Trophoblast cell (in vitro differentiated cells and primary cell): ENCODE data around the gene SCO1.
"Not testable (repeated sequence)": the region's sequence is repeated elsewhere in the genome, so short reads cannot be mapped to it uniquely, and the experiment has no call there.

Experiments
- DNase-seq, 2 donors: peaks; one replicate each; pipeline ENCODE4 v3.0.0-alpha.2; 2016
- H2AFZ ChIP-seq: 2 replicates; pipeline ENCODE4 v1.6.1; 2013; ENCODE audit warnings: low read length, moderate library complexity, mild to moderate bottlenecking; ENCODE audit not compliant: insufficient read depth, poor library complexity
- H2AK5ac ChIP-seq: 2 replicates; pipeline ENCODE4 v1.6.1; 2013; ENCODE audit warnings: mild to moderate bottlenecking, low read length
- H2BK120ac ChIP-seq: 2 replicates; pipeline ENCODE4 v1.6.1; 2013; ENCODE audit warnings: low read length, mild to moderate bottlenecking, moderate library complexity; ENCODE audit not compliant: insufficient read depth, poor library complexity
- H2BK12ac ChIP-seq: 2 replicates; pipeline ENCODE4 v1.6.1; 2013; ENCODE audit warnings: mild to moderate bottlenecking, low read length, moderate library complexity
- H2BK5ac ChIP-seq: 2 replicates; pipeline ENCODE4 v1.6.1; 2013; ENCODE audit warnings: low read length, low read depth, moderate library complexity, mild to moderate bottlenecking; ENCODE audit not compliant: poor library complexity
- H3K14ac ChIP-seq: 2 replicates; pipeline ENCODE4 v1.6.1; 2013; ENCODE audit warnings: mild to moderate bottlenecking, low read length
- H3K18ac ChIP-seq: 2 replicates; pipeline ENCODE4 v1.6.1; 2013; ENCODE audit warnings: mild to moderate bottlenecking, low read length
- H3K23ac ChIP-seq: 2 replicates; pipeline ENCODE4 v1.6.1; 2013; ENCODE audit warnings: low read length
- H3K27ac ChIP-seq: 2 replicates; pipeline ENCODE4 v1.5.1; 2013; ENCODE audit warnings: low read depth, mild to moderate bottlenecking, inconsistent platforms, low read length, moderate library complexity
- H3K27me3 ChIP-seq: 2 replicates; pipeline ENCODE4 v1.6.1; 2013; ENCODE audit warnings: inconsistent platforms, mild to moderate bottlenecking, low read length, moderate library complexity; ENCODE audit not compliant: insufficient read depth
- H3K36me3 ChIP-seq, 2 experiments: 1 replicate in 1 of 2; 2 replicates in 1 of 2; pipeline ENCODE4 v1.6.1; 2013; ENCODE audit warnings: low read length in 2 of 2, mild to moderate bottlenecking in 2 of 2, moderate library complexity in 1 of 2; ENCODE audit not compliant: insufficient read depth in 2 of 2, control insufficient read depth in 1 of 2
- H3K4ac ChIP-seq: 2 replicates; pipeline ENCODE4 v1.6.1; 2013; ENCODE audit warnings: low read depth, mild to moderate bottlenecking, low read length, moderate library complexity
- H3K4me1 ChIP-seq, 2 experiments: 1 replicate in 1 of 2; 2 replicates in 1 of 2; pipeline ENCODE4 v1.6.1; 2013; ENCODE audit warnings: low read length in 2 of 2, mild to moderate bottlenecking in 2 of 2, moderate library complexity in 1 of 2; ENCODE audit not compliant: insufficient read depth in 2 of 2, control insufficient read depth in 1 of 2
- H3K4me2 ChIP-seq: 2 replicates; pipeline ENCODE4 v1.6.1; 2013; ENCODE audit warnings: inconsistent platforms, mild to moderate bottlenecking, low read length, moderate library complexity
- H3K4me3 ChIP-seq: 2 replicates; pipeline ENCODE4 v1.5.1; 2013; ENCODE audit warnings: mild to moderate bottlenecking, low read depth, low read length, inconsistent platforms
- H3K79me1 ChIP-seq: one replicate; pipeline ENCODE4 v1.6.1; 2013; ENCODE audit warnings: low read length
- H3K79me2 ChIP-seq: 2 replicates; pipeline ENCODE4 v1.6.1; 2013; ENCODE audit warnings: low read length, mild to moderate bottlenecking; ENCODE audit not compliant: control insufficient read depth, insufficient read depth, poor library complexity
- H3K9ac ChIP-seq: 2 replicates; pipeline ENCODE4 v1.6.1; 2013; ENCODE audit warnings: mild to moderate bottlenecking, low read length
- H3K9me3 ChIP-seq: 2 replicates; pipeline ENCODE4 v1.6.1; 2013; ENCODE audit warnings: low read depth, mild to moderate bottlenecking, control low read depth, inconsistent platforms, low read length; ENCODE audit not compliant: insufficient read depth
- H4K12ac ChIP-seq: 2 replicates; pipeline ENCODE4 v1.6.1; 2013; ENCODE audit warnings: low read depth, mild to moderate bottlenecking, low read length, moderate library complexity
- H4K8ac ChIP-seq: 2 replicates; pipeline ENCODE4 v1.6.1; 2013; ENCODE audit warnings: low read depth, mild to moderate bottlenecking, low read length, moderate library complexity
- H4K91ac ChIP-seq: one replicate; pipeline ENCODE4 v1.6.1; 2013; ENCODE audit warnings: low read depth, mild to moderate bottlenecking, low read length, moderate library complexity
- WGBS: extraction: QIAGEN DNeasy Blood & Tissue Kit; methylation state at CpG from one replicate; pipeline ENCODE4 v1.1.7; 2013; ENCODE audit warnings: missing lambda C conversion rate; ENCODE audit not compliant: insufficient read length, insufficient coverage; ENCODE audit errors: extremely low coverage; 5-methylcytosine and 5-hydroxymethylcytosine counted together

The SCO1 gene

DNA sequence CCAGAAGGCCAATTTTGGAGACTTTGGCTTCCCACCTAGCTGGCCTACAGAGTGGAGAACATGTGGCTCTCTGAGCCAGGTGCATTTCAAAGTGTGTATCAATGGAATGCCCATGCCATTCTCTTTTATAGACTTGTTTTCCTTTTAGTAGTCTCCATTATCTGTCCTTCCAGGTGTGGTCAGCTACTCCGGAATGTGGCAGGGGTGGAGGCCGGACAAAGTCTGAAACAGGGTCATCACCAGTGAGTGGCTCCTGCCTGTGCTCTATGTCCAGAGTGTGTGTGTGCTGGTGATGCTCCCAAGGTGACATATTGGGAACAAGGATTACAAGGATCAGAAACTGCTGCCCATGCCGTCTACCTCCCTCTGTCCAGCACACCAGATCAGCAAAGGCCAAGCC lies 36.3 kb upstream of the SCO1 start:
- Histone ChIP-seq H3K4ac (no peak overlapping the region), H3K4me3 (no peak overlapping the region), H3K36me3 (no peaks in the 10 kb centered on the region), H3K27ac (no peak overlapping the region), H4K8ac (no peak overlapping the region), H2AFZ (no peak overlapping the region), H3K9ac (no peak overlapping the region), H3K23ac (no peak overlapping the region), H3K79me2 (peaks cover 3% of the 10 kb centered on the region), H3K18ac (no peak overlapping the region), H2AK5ac (no peak overlapping the region), H3K79me1 (peaks cover 3% of the 10 kb centered on the region), H2BK120ac (no peak overlapping the region), H3K14ac (no peak overlapping the region), H3K4me1 (no peaks in the 10 kb centered on the region), H4K12ac (no peak overlapping the region), H3K4me2 (no peak overlapping the region), H2BK12ac (no peak overlapping the region), H2BK5ac (no peak overlapping the region), H3K27me3 (no peaks in the 10 kb centered on the region), H4K91ac (no peak overlapping the region), H3K9me3 (peaks cover 2% of the 10 kb centered on the region)
- no peak for DNase-seq
- WGBS = no CpG with 5 or more reads among the region's 3 CpGs

DNA sequence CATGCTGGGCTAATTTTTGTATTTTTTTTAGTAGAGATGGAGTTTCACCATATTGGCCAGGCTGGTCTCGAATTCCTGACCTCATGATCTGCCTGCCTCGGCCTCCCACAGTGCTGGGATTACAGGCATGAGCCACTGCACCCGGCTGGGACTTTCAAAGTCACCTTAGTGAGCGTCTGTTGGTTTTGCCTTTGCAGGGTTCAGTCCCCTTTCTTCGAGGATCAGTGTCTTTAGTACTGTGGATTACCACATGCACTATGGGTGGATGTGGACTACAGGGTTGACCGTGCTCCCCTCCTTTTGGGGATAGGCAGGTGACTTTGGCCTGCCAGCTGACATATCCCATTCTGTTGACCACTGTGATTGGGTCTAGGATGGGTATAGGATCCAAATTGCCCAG lies 34.8 kb upstream of the SCO1 start:
- not testable (repeated sequence) for H3K9me3 ChIP-seq, H3K9ac ChIP-seq, H2BK5ac ChIP-seq, H4K91ac ChIP-seq, H4K12ac ChIP-seq, H3K79me1 ChIP-seq, H2BK12ac ChIP-seq, H2AFZ ChIP-seq, H3K27ac ChIP-seq, H2BK120ac ChIP-seq, H3K4me2 ChIP-seq, H2AK5ac ChIP-seq, H3K4ac ChIP-seq, H3K4me3 ChIP-seq, H3K36me3 ChIP-seq, H3K27me3 ChIP-seq, H3K23ac ChIP-seq, H3K14ac ChIP-seq, H3K79me2 ChIP-seq, H4K8ac ChIP-seq, H3K18ac ChIP-seq, DNase-seq, H3K4me1 ChIP-seq
- no CpG with 5 or more reads among the region's 6 CpGs for WGBS

DNA sequence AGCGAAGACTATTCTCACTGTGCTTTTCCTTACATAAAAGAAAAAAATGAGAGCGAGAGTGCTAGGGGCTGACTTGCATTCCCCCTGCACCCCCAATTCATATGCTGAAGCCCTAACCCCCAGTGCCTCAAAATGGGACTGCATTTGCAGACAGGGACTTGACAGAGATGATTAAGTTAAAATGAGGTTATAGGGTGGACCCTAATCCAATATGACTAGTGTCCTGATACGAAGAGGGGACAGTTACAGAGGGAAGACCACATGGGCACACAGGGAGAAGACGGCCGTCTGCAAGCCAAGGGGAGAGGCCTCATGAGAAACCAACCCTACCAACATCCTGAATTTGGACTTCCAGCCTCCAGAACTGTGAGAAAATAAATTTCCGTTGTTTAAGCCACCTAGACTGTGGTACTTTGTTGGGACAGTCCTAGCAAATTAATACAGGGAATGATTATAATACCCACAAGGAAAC lies 34.1 kb upstream of the SCO1 start:
- H3K9ac ChIP-seq = no peak overlapping the region
- H4K8ac ChIP-seq = no peak overlapping the region
- no peak overlapping the region for H2BK12ac ChIP-seq
- no peaks in the 10 kb centered on the region for H3K36me3 ChIP-seq
- H2AFZ ChIP-seq = no peak overlapping the region
- no peak overlapping the region for H3K18ac ChIP-seq
- H3K79me2 ChIP-seq = peaks cover 3% of the 10 kb centered on the region
- no peak overlapping the region for H2AK5ac ChIP-seq
- H3K23ac ChIP-seq = no peak overlapping the region
- H3K27ac ChIP-seq = no peak overlapping the region
- no peak overlapping the region for H3K4ac ChIP-seq
- H3K4me2 ChIP-seq = no peak overlapping the region
- no peaks in the 10 kb centered on the region for H3K27me3 ChIP-seq
- WGBS = no CpG with 5 or more reads among the region's 6 CpGs
- H3K9me3 ChIP-seq = peaks cover 2% of the 10 kb centered on the region
- no peak overlapping the region for H2BK120ac ChIP-seq
- H3K79me1 ChIP-seq = peaks cover 3% of the 10 kb centered on the region
- H2BK5ac ChIP-seq = no peak overlapping the region
- H3K4me1 ChIP-seq = no peaks in the 10 kb centered on the region
- H4K12ac ChIP-seq = no peak overlapping the region
- no peak for DNase-seq
- H3K4me3 ChIP-seq = no peak overlapping the region
- no peak overlapping the region for H3K14ac ChIP-seq
- H4K91ac ChIP-seq = no peak overlapping the region

DNA sequence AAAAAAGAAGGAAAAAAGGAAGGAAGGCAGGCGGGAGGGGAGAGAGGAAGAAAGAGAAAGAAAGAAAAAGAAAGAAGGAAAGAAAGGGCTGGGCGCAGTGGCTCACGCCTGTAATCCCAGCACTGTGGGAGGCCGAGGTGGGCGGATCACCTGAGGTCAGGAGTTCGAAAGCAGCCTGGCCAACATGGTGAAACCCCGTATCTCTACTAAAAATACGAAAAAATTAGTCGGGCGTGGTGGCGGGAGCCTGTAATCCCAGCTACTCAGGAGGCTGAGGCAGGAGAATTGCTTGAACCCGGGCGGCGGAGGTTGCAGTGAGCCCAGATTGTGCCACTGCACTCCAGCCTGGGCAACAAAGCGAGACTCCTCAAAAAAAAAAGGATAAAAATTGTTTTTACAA lies 32.9 kb upstream of the SCO1 start:
- not testable (repeated sequence) for H3K9ac ChIP-seq, H4K8ac ChIP-seq, H2BK12ac ChIP-seq, H3K23ac ChIP-seq, H3K14ac ChIP-seq, H3K79me2 ChIP-seq, H2BK5ac ChIP-seq, H3K4ac ChIP-seq, H3K27me3 ChIP-seq, H4K91ac ChIP-seq, H3K36me3 ChIP-seq, H3K27ac ChIP-seq, H3K9me3 ChIP-seq, H3K18ac ChIP-seq, H2AK5ac ChIP-seq, H3K4me1 ChIP-seq, H3K4me3 ChIP-seq, H2BK120ac ChIP-seq, H3K79me1 ChIP-seq
- peak overlapping the region; percentile 71 for H4K12ac ChIP-seq
- peak overlapping the region; percentile 77 for H3K4me2 ChIP-seq
- no CpG with 5 or more reads among the region's 15 CpGs for WGBS
- H2AFZ ChIP-seq = peak overlapping the region; percentile 17
- DNase-seq = peak in 1 of 2 donors; percentile 19
